RWPE2 (cell line): ENCODE results near the gene SPHKAP.
"Not testable (repeated sequence)": the region's sequence is repeated elsewhere in the genome, so short reads cannot be mapped to it uniquely, and the experiment has no call there.

Source experiments
- ATAC-seq: fragments of 200-7000 bp; cut with Tn5 transposase; 3 replicates; pipeline ENCODE4 v1.9.1; 2021; ENCODE audit warnings: low read depth
- DNase-seq: peaks from one replicate; pipeline ENCODE4 v3.0.0-alpha.2; 2020; ENCODE audit warnings: low spot score
- H3K27ac ChIP-seq: fragments of 450-650 bp; 2 replicates; pipeline ENCODE4 v1.5.1; 2017; ENCODE audit warnings: mild to moderate bottlenecking; ENCODE audit not compliant: poor library complexity, severe bottlenecking
- H3K27me3 ChIP-seq: fragments of 250-450 bp; sonication (Bioruptor Pico); 2 replicates; pipeline ENCODE4 v1.5.1; 2021; ENCODE audit warnings: mild to moderate bottlenecking, moderate library complexity; ENCODE audit not compliant: insufficient read depth, poor library complexity, severe bottlenecking
- H3K36me3 ChIP-seq: fragments of 250-450 bp; sonication (Bioruptor Pico); 2 replicates; pipeline ENCODE4 v1.5.1; 2020; ENCODE audit warnings: low read depth, mild to moderate bottlenecking, moderate library complexity
- H3K4me1 ChIP-seq: fragments of 250-450 bp; sonication (Bioruptor Pico); 2 replicates; pipeline ENCODE4 v1.5.1; 2021; ENCODE audit warnings: mild to moderate bottlenecking, moderate library complexity; ENCODE audit not compliant: insufficient read depth, poor library complexity, severe bottlenecking
- H3K4me3 ChIP-seq: fragments of 250-450 bp; sonication (Bioruptor Pico); 2 replicates; pipeline ENCODE4 v1.5.1; 2021; ENCODE audit warnings: mild to moderate bottlenecking, moderate library complexity; ENCODE audit not compliant: severe bottlenecking
- H3K9me3 ChIP-seq: fragments of 250-450 bp; sonication (Bioruptor Pico); 2 replicates; pipeline ENCODE4 v1.5.1; 2021; ENCODE audit warnings: mild to moderate bottlenecking, moderate library complexity; ENCODE audit not compliant: severe bottlenecking
- CTCF ChIP-seq: fragments of 450-650 bp; IDR thresholded peaks from one replicate; pipeline ENCODE4 v1.5.1; 2017; ENCODE audit warnings: mild to moderate bottlenecking, moderate library complexity; ENCODE audit not compliant: poor library complexity, severe bottlenecking

Gene SPHKAP

GRCh38 chr2:228083131-228083530 is 98.4 kb downstream of the SPHKAP start:
- Histone ChIP-seq H3K4me1 (no peaks in the 10 kb centered on the region), H3K4me3 (no peak overlapping the region), H3K27me3 (no peaks in the 10 kb centered on the region), H3K36me3 (no peaks in the 10 kb centered on the region), H3K9me3 (no peaks in the 10 kb centered on the region), H3K27ac (no peak overlapping the region)
- ATAC-seq (no peak), DNase-seq (no peak)
- no peak for TF ChIP-seq CTCF

- no peak for ATAC-seq
- H3K4me3 ChIP-seq = no peak overlapping the region
- H3K4me1 ChIP-seq = no peaks in the 10 kb centered on the region
- H3K27me3 ChIP-seq = no peaks in the 10 kb centered on the region
- H3K9me3 ChIP-seq = no peaks in the 10 kb centered on the region
- H3K36me3 ChIP-seq = no peaks in the 10 kb centered on the region
- no peak overlapping the region for H3K27ac ChIP-seq
- TF ChIP-seq CTCF = no peak
- no peak for DNase-seq
Measured at GRCh38 chr2:228082571-228082970, 98.9 kb downstream of the SPHKAP start.

GRCh38 chr2:228079194-228079593 is 102.3 kb downstream of the SPHKAP start:
- Histone ChIP-seq H3K27ac (no peak overlapping the region), H3K4me1 (no peaks in the 10 kb centered on the region), H3K9me3 (no peaks in the 10 kb centered on the region), H3K36me3 (no peaks in the 10 kb centered on the region), H3K4me3 (no peak overlapping the region), H3K27me3 (no peaks in the 10 kb centered on the region)
- DNase-seq (no peak), ATAC-seq (no peak)
- no peak for TF ChIP-seq CTCF

GRCh38 chr2:228076695-228077094 is 104.8 kb downstream of the SPHKAP start:
- ATAC-seq, H3K4me1 ChIP-seq, H3K36me3 ChIP-seq, H3K27ac ChIP-seq, H3K4me3 ChIP-seq, H3K9me3 ChIP-seq, DNase-seq, H3K27me3 ChIP-seq: not testable (repeated sequence)

- Histone ChIP-seq H3K9me3 (no peaks in the 10 kb centered on the region), H3K27me3 (no peaks in the 10 kb centered on the region), H3K4me1 (no peaks in the 10 kb centered on the region), H3K36me3 (no peaks in the 10 kb centered on the region), H3K4me3 (no peak overlapping the region), H3K27ac (no peak overlapping the region)
- TF ChIP-seq CTCF = no peak
- no peak for ATAC-seq
- DNase-seq = no peak
Measured at GRCh38 chr2:228072669-228073068, 108.8 kb downstream of the SPHKAP start.

GRCh38 chr2:228067309-228067708 is 114.2 kb downstream of the SPHKAP start:
- H3K4me3 ChIP-seq = no peak overlapping the region
- no peaks in the 10 kb centered on the region for H3K4me1 ChIP-seq
- TF ChIP-seq CTCF = no peak
- no peak for ATAC-seq
- peaks cover 6% of the 10 kb centered on the region for H3K27me3 ChIP-seq
- H3K36me3 ChIP-seq = no peaks in the 10 kb centered on the region
- H3K27ac ChIP-seq = no peak overlapping the region
- no peak for DNase-seq
- H3K9me3 ChIP-seq = no peaks in the 10 kb centered on the region
